C4-2B (cell line): ENCODE measurements around the gene LRRC75A.

Experiments
- CTCF ChIP-seq: fragments of 450-650 bp; conservative IDR thresholded peaks from 2 replicates; pipeline ENCODE4 v1.5.1; 2017; ENCODE audit warnings: mild to moderate bottlenecking
- ZFX ChIP-seq: fragments of 450-650 bp; IDR thresholded peaks from 2 replicates; pipeline ENCODE4 v1.6.1; 2017

GRCh38 chr17:16517477-16517876 is 25.5 kb upstream of the LRRC75A start:
- TF ChIP-seq CTCF: no peak
- TF ChIP-seq ZFX: no peak
